ENCODE data around the gene CDH3. TPM values are rescaled to one million over a fixed set of nuclear protein-coding genes. Genes with fewer than 3 reads are reported as not detected.
A peak's percentile ranks its signal among the peaks of the same experiment; 100 is the strongest.
"Not testable (repeated sequence)": the region's sequence is repeated elsewhere in the genome, so short reads cannot be mapped to it uniquely, and the experiment has no call there.

Gene CDH3
- total and polyA plus RNA-seq, 2 donors from 2014 or later: 9.8 to 61.3 TPM

GRCh38 chr16:68715471-68715870 lies 70.4 kb downstream of the CDH3 start:
- peak in 1 of 5 donors; percentile 37 for DNase-seq
- Histone ChIP-seq H3K27ac (ENCODE audit: low read depth in 2 of 2, low read length in 2 of 2) (no peak overlapping the region), H3K4me1 (ENCODE audit: control insufficient read depth in 2 of 3, insufficient read depth in 2 of 3, low read depth in 1 of 3, low read length in 3 of 3) (peaks cover 0 to 2% (median 0%) of the 10 kb centered on the region in 3 donors), H3K27me3 (ENCODE audit: control insufficient read depth, insufficient read depth, low read length) (no peaks in the 10 kb centered on the region), H3K9me3 (ENCODE audit: control insufficient read depth in 2 of 3, insufficient read depth in 1 of 3, low read length in 3 of 3) (no peaks in the 10 kb centered on the region), H3K36me3 (ENCODE audit: control insufficient read depth in 2 of 3, insufficient read depth in 3 of 3, low read length in 3 of 3) (no peaks in the 10 kb centered on the region), H3K9ac (ENCODE audit: low read length in 3 of 3) (no peak overlapping the region), H3K4me3 (ENCODE audit: low read length in 3 of 3) (no peak overlapping the region)
- no peak for TF ChIP-seq CTCF (IDR thresholded peaks at IDR 0.05; ENCODE audit: borderline replicate concordance, extremely low read depth, insufficient read depth)
- no peak for FAIRE-seq
- intact Hi-C loops (cut with DNase I): no loop called here

- H3K36me3 ChIP-seq (ENCODE audit: control insufficient read depth in 2 of 3, insufficient read depth in 3 of 3, low read length in 3 of 3); H3K4me1 ChIP-seq (ENCODE audit: control insufficient read depth in 2 of 3, insufficient read depth in 2 of 3, low read depth in 1 of 3, low read length in 3 of 3); H3K27me3 ChIP-seq (ENCODE audit: control insufficient read depth, insufficient read depth, low read length); intact Hi-C loops (cut with DNase I); FAIRE-seq; H3K9ac ChIP-seq (ENCODE audit: low read length in 3 of 3); DNase-seq; H3K27ac ChIP-seq (ENCODE audit: low read depth in 2 of 2, low read length in 2 of 2); H3K9me3 ChIP-seq (ENCODE audit: control insufficient read depth in 2 of 3, insufficient read depth in 1 of 3, low read length in 3 of 3); H3K4me3 ChIP-seq (ENCODE audit: low read length in 3 of 3): not testable (repeated sequence)
These were observed 71.4 kb downstream of the CDH3 start for GRCh38 chr16:68716516-68716915.

DNA sequence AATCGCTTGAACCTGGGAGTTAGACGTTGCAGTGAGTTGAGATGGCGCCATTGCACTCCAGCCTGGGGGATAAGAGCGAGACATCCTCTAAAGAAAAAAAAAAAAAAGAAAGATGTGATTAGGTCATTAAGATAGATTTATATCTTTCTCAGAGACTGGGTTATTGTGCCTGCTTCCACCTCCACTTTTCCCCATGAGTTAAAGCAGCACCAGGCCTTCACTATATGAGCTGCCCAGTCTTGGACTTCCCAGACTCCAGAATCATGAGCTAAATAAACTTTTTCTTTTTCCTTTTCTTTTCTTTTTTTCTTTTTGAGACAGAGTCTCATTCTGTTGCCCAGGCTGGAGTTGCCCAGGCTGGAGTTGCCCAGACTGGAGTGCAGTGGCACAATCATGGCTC lies 72.6 kb downstream of the CDH3 start:
- intact Hi-C loops (cut with DNase I): no loop called here
- Histone ChIP-seq H3K9me3 (ENCODE audit: control insufficient read depth in 2 of 3, insufficient read depth in 1 of 3, low read length in 3 of 3) (no peaks in the 10 kb centered on the region), H3K4me1 (ENCODE audit: control insufficient read depth in 2 of 3, insufficient read depth in 2 of 3, low read depth in 1 of 3, low read length in 3 of 3) (peaks cover 0 to 2% (median 0%) of the 10 kb centered on the region in 3 donors), H3K27ac (ENCODE audit: low read depth in 2 of 2, low read length in 2 of 2) (no peak overlapping the region), H3K27me3 (ENCODE audit: control insufficient read depth, insufficient read depth, low read length) (no peaks in the 10 kb centered on the region), H3K4me3 (ENCODE audit: low read length in 3 of 3) (no peak overlapping the region), H3K36me3 (ENCODE audit: control insufficient read depth in 2 of 3, insufficient read depth in 3 of 3, low read length in 3 of 3) (no peaks in the 10 kb centered on the region), H3K9ac (ENCODE audit: low read length in 3 of 3) (no peak overlapping the region)
- no peak for TF ChIP-seq CTCF (IDR thresholded peaks at IDR 0.05; ENCODE audit: borderline replicate concordance, extremely low read depth, insufficient read depth)
- DNase-seq (no peak), FAIRE-seq (no peak)

DNA sequence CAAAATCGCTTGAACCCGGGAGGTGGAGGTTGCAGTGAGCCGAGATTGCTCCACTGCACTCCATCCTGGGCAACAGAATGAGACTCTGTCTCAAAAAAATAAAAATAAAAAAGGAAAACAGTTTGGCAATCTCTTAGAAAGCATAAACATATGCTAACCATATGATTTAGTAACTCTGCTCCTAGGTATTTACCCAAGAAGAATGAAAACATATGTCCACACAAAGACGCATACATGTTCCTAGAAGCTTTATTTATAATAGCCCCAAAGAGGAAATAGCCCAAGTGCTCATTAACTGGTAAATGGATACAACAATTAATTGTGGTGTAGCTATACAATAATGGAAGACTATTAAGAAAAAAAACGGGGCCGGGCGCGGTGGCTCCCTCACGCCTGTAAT lies 73.5 kb downstream of the CDH3 start:
- TF ChIP-seq CTCF (IDR thresholded peaks at IDR 0.05; ENCODE audit: borderline replicate concordance, extremely low read depth, insufficient read depth): no peak
- no peak overlapping the region for H3K9ac ChIP-seq (ENCODE audit: low read length in 3 of 3)
- FAIRE-seq: no peak
- H3K4me1 ChIP-seq (ENCODE audit: control insufficient read depth in 2 of 3, insufficient read depth in 2 of 3, low read depth in 1 of 3, low read length in 3 of 3): no peaks in the 10 kb centered on the region
- H3K9me3 ChIP-seq (ENCODE audit: control insufficient read depth in 2 of 3, insufficient read depth in 1 of 3, low read length in 3 of 3): no peaks in the 10 kb centered on the region
- no peak overlapping the region for H3K27ac ChIP-seq (ENCODE audit: low read depth in 2 of 2, low read length in 2 of 2)
- no peak overlapping the region for H3K4me3 ChIP-seq (ENCODE audit: low read length in 3 of 3)
- no peak for DNase-seq
- no peaks in the 10 kb centered on the region for H3K27me3 ChIP-seq (ENCODE audit: control insufficient read depth, insufficient read depth, low read length)
- intact Hi-C loops (cut with DNase I): no loop called here
- H3K36me3 ChIP-seq (ENCODE audit: control insufficient read depth in 2 of 3, insufficient read depth in 3 of 3, low read length in 3 of 3): no peaks in the 10 kb centered on the region
